GM18498 (cell line): ENCODE results near the gene CACNG1.
A peak's percentile ranks its signal among the peaks of the same experiment; 100 is the strongest.
"Not testable (repeated sequence)": the region's sequence is repeated elsewhere in the genome, so short reads cannot be mapped to it uniquely, and the experiment has no call there.

Experiments
- ATAC-seq: cut with Tn5 transposase; IDR thresholded peaks from one replicate; pipeline ENCODE4 v1.9.1; 2021; ENCODE audit warnings: mild to moderate bottlenecking, moderate library complexity; ENCODE audit not compliant: unreplicated experiment

Gene CACNG1

GRCh38 chr17:67074781-67075180, 30.4 kb downstream of the CACNG1 start:
- no peak for ATAC-seq

GRCh38 chr17:67076290-67076689, 31.9 kb downstream of the CACNG1 start:
- ATAC-seq = no peak

GRCh38 chr17:67078292-67078691, 33.9 kb downstream of the CACNG1 start:
- ATAC-seq = no peak

GRCh38 chr17:67079491-67079890, 35.1 kb downstream of the CACNG1 start:
- no peak for ATAC-seq

- ATAC-seq = no peak
Measured at GRCh38 chr17:67080804-67081203, 36.5 kb downstream of the CACNG1 start.

GRCh38 chr17:67082107-67082506, 37.8 kb downstream of the CACNG1 start:
- peak; percentile 82 for ATAC-seq

- ATAC-seq = no peak
Measured at GRCh38 chr17:67085406-67085805, 41.1 kb downstream of the CACNG1 start.

- ATAC-seq = no peak
Measured at GRCh38 chr17:67088639-67089038, 44.3 kb downstream of the CACNG1 start.

- no peak for ATAC-seq
Measured at GRCh38 chr17:67090341-67090740, 46.0 kb downstream of the CACNG1 start.

GRCh38 chr17:67092291-67092690, 47.9 kb downstream of the CACNG1 start:
- ATAC-seq = no peak

GRCh38 chr17:67092710-67093109, 48.4 kb downstream of the CACNG1 start:
- not testable (repeated sequence) for ATAC-seq

GRCh38 chr17:67093348-67093747, 49.0 kb downstream of the CACNG1 start:
- ATAC-seq = no peak

GRCh38 chr17:67095291-67095690, 50.9 kb downstream of the CACNG1 start:
- ATAC-seq = not testable (repeated sequence)

- no peak for ATAC-seq
Measured at GRCh38 chr17:67095803-67096202, 51.4 kb downstream of the CACNG1 start.

- ATAC-seq = no peak
Measured at GRCh38 chr17:67096609-67097008, 52.3 kb downstream of the CACNG1 start.

GRCh38 chr17:67098006-67098405, 53.7 kb downstream of the CACNG1 start:
- no peak for ATAC-seq

GRCh38 chr17:67104641-67105040, 60.3 kb downstream of the CACNG1 start:
- ATAC-seq = not testable (repeated sequence)

- no peak for ATAC-seq
Measured at GRCh38 chr17:67105213-67105612, 60.9 kb downstream of the CACNG1 start.
